Sigmoid colon (tissue), 7 donors: ENCODE results near the gene KLHL17. TPM values are rescaled to one million over a fixed set of nuclear protein-coding genes. Genes with fewer than 3 reads are reported as not detected.

Experiments used
- DNase-seq: peaks from one replicate; pipeline ENCODE4 v3.0.0-alpha.2; 2019
- H3K27ac ChIP-seq, 4 donors: fragments of 200-600 bp; sonication (generic); one replicate each; pipeline ENCODE4 v1.5.1; 2016 to 2019; ENCODE audit warnings: mild to moderate bottlenecking in 1 of 4
- H3K27me3 ChIP-seq, 3 donors: fragments of 200-600 bp; sonication (generic); one replicate each; pipeline ENCODE4 v1.5.1; 2019; ENCODE audit warnings: mild to moderate bottlenecking in 1 of 3
- H3K36me3 ChIP-seq, 4 donors: fragments of 200-600 bp; sonication (generic); one replicate each; pipeline ENCODE4 v1.5.1; 2016 to 2019
- H3K4me1 ChIP-seq, 4 donors: fragments of 200-600 bp; sonication (generic); one replicate each; pipeline ENCODE4 v1.5.1; 2017 to 2019
- H3K4me3 ChIP-seq, 4 donors: fragments of 200-600 bp; sonication (generic); one replicate each; pipeline ENCODE4 v1.5.1; 2017 to 2019; ENCODE audit warnings: mild to moderate bottlenecking in 2 of 4, moderate library complexity in 1 of 4
- H3K9me3 ChIP-seq, 4 donors: fragments of 200-600 bp in 3 of 4; sonication (generic) in 3 of 4; one replicate each; pipeline versions ENCODE4 v1.5.1 to v1.6.1; 2013 to 2019
- CTCF ChIP-seq, 4 experiments: fragments of 450-650 bp in 3 of 4; fragments of 200-600 bp in 1 of 4; IDR thresholded peaks; one replicate each; pipeline ENCODE4 v1.5.1; 2016 to 2019; ENCODE audit warnings: antibody characterized with exemption in 4 of 4, mild to moderate bottlenecking in 3 of 4, moderate library complexity in 2 of 4
- EP300 ChIP-seq, 4 donors: sonication (generic); formaldehyde crosslinking; IDR thresholded peaks; one replicate each; pipeline ENCODE4 v1.6.1; 2017; ENCODE audit warnings: antibody characterized with exemption in 4 of 4
- POLR2A ChIP-seq, 2 donors: fragments of 450-650 bp; IDR thresholded peaks; one replicate each; pipeline ENCODE4 v1.6.1; 2016; ENCODE audit warnings: antibody characterized with exemption in 2 of 2, mild to moderate bottlenecking in 2 of 2, moderate library complexity in 2 of 2
- POLR2AphosphoS5 ChIP-seq, 4 donors: sonication (generic); formaldehyde crosslinking; IDR thresholded peaks; one replicate each; pipeline ENCODE4 v1.6.1; 2017; ENCODE audit warnings: antibody characterized with exemption in 4 of 4
- whole genome bisulfite sequencing, 2 donors: extraction: QIAGEN DNeasy Blood & Tissue Kit; methylation state at CpG; one replicate each; pipeline ENCODE4 v1.1.7; 2013; 5-methylcytosine and 5-hydroxymethylcytosine counted together
- intact Hi-C: fragments of 100-400 bp; cut with DNase I; formaldehyde crosslinking; loops from one replicate; pipeline ENCODE4 v1.15.1; 2023
- polyA plus RNA-seq, 3 donors: library from polyadenylated mRNA; stranded (reverse); fragments of 200-250 nt; gene quantifications; one replicate each; pipeline ENCODE4 v1.2.3, GENCODE V29; 2013
- total RNA-seq, 4 donors: library from RNA; depleted of rRNA; stranded (reverse); fragments of >200 nt; gene quantifications; one replicate each; pipeline ENCODE4 v1.1.0, GENCODE V29; 2016
- donor health status: healthy with polysubstance abuse.
- donor health status: Bipolar disorder and iron deficiency.
- donor health status: healthy.

Gene KLHL17
- total and polyA plus RNA-seq, 7 donors = 0.69 to 10.8 (median 4.9) TPM

GRCh38 chr1:919271-919872, 41.0 kb upstream of the KLHL17 start:
- Histone ChIP-seq H3K27me3 (peaks cover 2 to 67% (median 21%) of the 10 kb centered on the region in 3 donors), H3K27ac (no peak overlapping the region), H3K9me3 (no peaks in the 10 kb centered on the region), H3K4me1 (peaks cover 0 to 53% (median 44%) of the 10 kb centered on the region in 4 donors), H3K4me3 (no peak overlapping the region), H3K36me3 (no peaks in the 10 kb centered on the region)
- no peak for DNase-seq
- TF ChIP-seq POLR2A (IDR thresholded peaks at IDR 0.05) (no peak), POLR2AphosphoS5 (IDR thresholded peaks at IDR 0.05) (no peak), CTCF (IDR thresholded peaks at IDR 0.05) (no peak), EP300 (IDR thresholded peaks at IDR 0.05) (no peak)
- 44 to 80% methylated on average over 29 of the region's 29 CpGs for WGBS, 2 donors
- intact Hi-C loops = no loop called here

GRCh38 chr1:920010-920409, 40.4 kb upstream of the KLHL17 start:
- Histone ChIP-seq H3K36me3 (no peaks in the 10 kb centered on the region), H3K27me3 (peaks cover 5 to 73% (median 27%) of the 10 kb centered on the region in 3 donors), H3K9me3 (no peaks in the 10 kb centered on the region), H3K4me3 (no peak overlapping the region), H3K27ac (no peak overlapping the region), H3K4me1 (peaks cover 2 to 59% (median 50%) of the 10 kb centered on the region in 4 donors)
- TF ChIP-seq POLR2AphosphoS5 (IDR thresholded peaks at IDR 0.05) (no peak), POLR2A (IDR thresholded peaks at IDR 0.05) (no peak), CTCF (IDR thresholded peaks at IDR 0.05) (no peak), EP300 (IDR thresholded peaks at IDR 0.05) (no peak)
- intact Hi-C loops = no loop called here
- DNase-seq = no peak
- 12 to 61% methylated on average over 23 of the region's 23 CpGs for WGBS, 2 donors

GRCh38 chr1:920521-920920, 39.9 kb upstream of the KLHL17 start:
- Histone ChIP-seq H3K9me3 (no peaks in the 10 kb centered on the region), H3K4me3 (peak overlapping the region in 1 of 4 donors; percentile 7), H3K4me1 (peaks cover 2 to 64% (median 55%) of the 10 kb centered on the region in 4 donors), H3K27me3 (peaks cover 9 to 78% (median 30%) of the 10 kb centered on the region in 3 donors), H3K27ac (no peak overlapping the region), H3K36me3 (no peaks in the 10 kb centered on the region)
- intact Hi-C loops = no loop called here
- WGBS, 2 donors = 2 to 11% methylated on average over 13 of the region's 13 CpGs
- no peak for DNase-seq
- TF ChIP-seq EP300 (IDR thresholded peaks at IDR 0.05) (no peak), POLR2AphosphoS5 (IDR thresholded peaks at IDR 0.05) (no peak), CTCF (IDR thresholded peaks at IDR 0.05) (no peak), POLR2A (IDR thresholded peaks at IDR 0.05) (no peak)

GRCh38 chr1:921011-921837, 39.2 kb upstream of the KLHL17 start:
- TF ChIP-seq POLR2AphosphoS5 (IDR thresholded peaks at IDR 0.05) = no peak
- no peak for TF ChIP-seq POLR2A (IDR thresholded peaks at IDR 0.05)
- TF ChIP-seq CTCF (IDR thresholded peaks at IDR 0.05) = peak; percentile 29 to 64 (median 46)
- peaks cover 16 to 84% (median 33%) of the 10 kb centered on the region in 3 donors for H3K27me3 ChIP-seq

More at GRCh38 chr1:921011-921837, 39.2 kb upstream of the KLHL17 start:
- no peaks in the 10 kb centered on the region for H3K9me3 ChIP-seq
- intact Hi-C loops = no loop called here
- H3K36me3 ChIP-seq = no peaks in the 10 kb centered on the region
- 8 to 28% methylated on average over 38 of the region's 38 CpGs for WGBS, 2 donors
- H3K4me3 ChIP-seq = peak overlapping the region in 1 of 4 donors; percentile 7
- DNase-seq = no peak
- H3K4me1 ChIP-seq = peaks cover 2 to 68% (median 58%) of the 10 kb centered on the region in 4 donors
- no peak overlapping the region for H3K27ac ChIP-seq
